ENCODE data around the gene GHRL.

Gene GHRL

GRCh38 chr3:10240799-10241198 is 51.9 kb downstream of the GHRL start:
- Histone ChIP-seq H3K27me3 (ENCODE audit: control insufficient read depth, insufficient read depth, low read length) (no peaks in the 10 kb centered on the region), H3K9me3 (ENCODE audit: control insufficient read depth, low read length) (no peaks in the 10 kb centered on the region), H3K4me2 (ENCODE audit: low read length) (no peak overlapping the region), H3K9ac (no peak overlapping the region), H3K4me3 (ENCODE audit: low read depth, low read length) (no peak overlapping the region), H3K27ac (no peak overlapping the region), H3K79me2 (no peaks in the 10 kb centered on the region), H3K36me3 (ENCODE audit: control insufficient read depth, insufficient read depth, low read length) (no peaks in the 10 kb centered on the region), H3K4me1 (no peaks in the 10 kb centered on the region), H2AFZ (no peak overlapping the region)
- no peak for TF ChIP-seq CTCF (IDR thresholded peaks at IDR 0.05)

GRCh38 chr3:10238345-10239183 is 54.2 kb downstream of the GHRL start:
- Histone ChIP-seq H3K4me2 (ENCODE audit: low read length) (no peak overlapping the region), H3K27me3 (ENCODE audit: control insufficient read depth, insufficient read depth, low read length) (no peaks in the 10 kb centered on the region), H3K79me2 (no peaks in the 10 kb centered on the region), H3K27ac (no peak overlapping the region), H3K4me3 (ENCODE audit: low read depth, low read length) (no peak overlapping the region), H3K36me3 (ENCODE audit: control insufficient read depth, insufficient read depth, low read length) (no peaks in the 10 kb centered on the region), H2AFZ (no peak overlapping the region), H3K9ac (no peak overlapping the region), H3K4me1 (no peaks in the 10 kb centered on the region), H3K9me3 (ENCODE audit: control insufficient read depth, low read length) (no peaks in the 10 kb centered on the region)
- TF ChIP-seq CTCF (IDR thresholded peaks at IDR 0.05) = no peak
